Loucy (cell line): ENCODE measurements around the gene AFF4.

ENCODE experiments used
- H2AFZ ChIP-seq: fragments of 200-600 bp; sonication (generic); 2 replicates; pipeline ENCODE4 v1.6.0; 2016; ENCODE audit warnings: antibody characterized with exemption, mild to moderate bottlenecking, low read length, moderate library complexity
- H3F3A ChIP-seq: fragments of 200-600 bp; 2 replicates; pipeline ENCODE4 v1.6.0; 2016; ENCODE audit warnings: antibody characterized with exemption, low read depth, mild to moderate bottlenecking
- H3K27me3 ChIP-seq: fragments of 200-600 bp; sonication (generic); 2 replicates; pipeline ENCODE4 v1.6.1; 2014; ENCODE audit warnings: low read length, mild to moderate bottlenecking; ENCODE audit not compliant: insufficient read depth, poor library complexity, severe bottlenecking
- H3K36me3 ChIP-seq: fragments of 200-600 bp; sonication (generic); 2 replicates; pipeline ENCODE4 v1.6.1; 2016; ENCODE audit warnings: low read length; ENCODE audit not compliant: insufficient read depth
- H3K4me1 ChIP-seq: fragments of 200-600 bp; sonication (generic); 2 replicates; pipeline ENCODE4 v1.5.1; 2014; ENCODE audit warnings: low read length, mild to moderate bottlenecking; ENCODE audit not compliant: insufficient read depth, poor library complexity, severe bottlenecking
- H3K4me2 ChIP-seq: fragments of 200-600 bp; sonication (generic); 2 replicates; pipeline ENCODE4 v1.6.0; 2014; ENCODE audit warnings: antibody characterized with exemption, low read length, low read depth, mild to moderate bottlenecking; ENCODE audit not compliant: poor library complexity, severe bottlenecking
- H3K4me3 ChIP-seq: fragments of 200-600 bp; sonication (generic); 2 replicates; pipeline ENCODE4 v1.5.1; 2014; ENCODE audit warnings: low read length, mild to moderate bottlenecking, mixed read lengths; ENCODE audit not compliant: poor library complexity, severe bottlenecking
- H3K79me2 ChIP-seq: fragments of 200-600 bp; sonication (generic); 2 replicates; pipeline ENCODE4 v1.6.1; 2014; ENCODE audit warnings: low read length; ENCODE audit not compliant: insufficient read depth
- H3K9ac ChIP-seq: fragments of 200-600 bp; sonication (generic); 2 replicates; pipeline ENCODE4 v1.6.0; 2014; ENCODE audit warnings: mild to moderate bottlenecking, low read depth, low read length, moderate library complexity; ENCODE audit not compliant: poor library complexity, severe bottlenecking
- H3K9me2 ChIP-seq: fragments of 200-600 bp; sonication (generic); replicated peaks from 2 replicates; pipeline ENCODE4 v1.6.1; 2016; ENCODE audit warnings: low read depth, low read length, mixed read lengths
- H3K9me3 ChIP-seq: fragments of 200-600 bp; sonication (generic); 2 replicates; pipeline ENCODE4 v1.6.1; 2014; ENCODE audit warnings: mild to moderate bottlenecking, antibody characterized with exemption, low read length, low read depth; ENCODE audit not compliant: insufficient read depth
- H4K20me1 ChIP-seq: fragments of 200-600 bp; sonication (generic); 2 replicates; pipeline ENCODE4 v1.6.0; 2014; ENCODE audit warnings: antibody characterized with exemption, low read length, mild to moderate bottlenecking; ENCODE audit not compliant: insufficient read depth, poor library complexity, severe bottlenecking
- CTCF ChIP-seq: fragments of 200-600 bp; sonication (generic); conservative IDR thresholded peaks from 2 replicates; pipeline ENCODE4 v1.5.1; 2014; ENCODE audit warnings: mild to moderate bottlenecking, antibody characterized with exemption, low read length
- EZH2phosphoT487 ChIP-seq: fragments of 200-600 bp; IDR thresholded peaks from 2 replicates; pipeline ENCODE4 v1.6.1; 2018; ENCODE audit warnings: antibody characterized with exemption, mild to moderate bottlenecking, moderate library complexity, borderline replicate concordance

The AFF4 gene

GRCh38 chr5:132832612-132833011 is 130.8 kb downstream of the AFF4 start:
- H3K9ac ChIP-seq, result no peak overlapping the region
- H3K9me2 ChIP-seq, result no peaks in the 10 kb centered on the region
- no peaks in the 10 kb centered on the region for H4K20me1 ChIP-seq
- H3K79me2 ChIP-seq, result no peaks in the 10 kb centered on the region
- no peaks in the 10 kb centered on the region for H3K36me3 ChIP-seq
- H3K4me1 ChIP-seq, result no peaks in the 10 kb centered on the region
- H3K9me3 ChIP-seq, result no peaks in the 10 kb centered on the region
- no peak overlapping the region for H3K4me3 ChIP-seq
- no peak overlapping the region for H2AFZ ChIP-seq
- no peaks in the 10 kb centered on the region for H3F3A ChIP-seq
- no peaks in the 10 kb centered on the region for H3K27me3 ChIP-seq
- no peak overlapping the region for H3K4me2 ChIP-seq
- TF ChIP-seq CTCF (no peak), EZH2phosphoT487 (no peak)

- no peak overlapping the region for H3K4me3 ChIP-seq
- H3K4me1 ChIP-seq, result no peaks in the 10 kb centered on the region
- TF ChIP-seq CTCF, result no peak
- TF ChIP-seq EZH2phosphoT487, result no peak
- H3K9ac ChIP-seq, result no peak overlapping the region
- H2AFZ ChIP-seq, result no peak overlapping the region
- H3K9me2 ChIP-seq, result no peaks in the 10 kb centered on the region
- H3K27me3 ChIP-seq, result no peaks in the 10 kb centered on the region
- no peaks in the 10 kb centered on the region for H3K9me3 ChIP-seq
- H4K20me1 ChIP-seq, result no peaks in the 10 kb centered on the region
- H3K36me3 ChIP-seq, result no peaks in the 10 kb centered on the region
- H3F3A ChIP-seq, result no peaks in the 10 kb centered on the region
- H3K4me2 ChIP-seq, result no peak overlapping the region
- H3K79me2 ChIP-seq, result no peaks in the 10 kb centered on the region
These were observed 132.2 kb downstream of the AFF4 start for GRCh38 chr5:132831095-132831860.

- no peaks in the 10 kb centered on the region for H3K36me3 ChIP-seq
- TF ChIP-seq CTCF, result no peak
- no peak for TF ChIP-seq EZH2phosphoT487
- H3K4me3 ChIP-seq, result peak within 1 kb of the TSS; percentile 74
- H3K9me3 ChIP-seq, result no peaks in the 10 kb centered on the region
- H2AFZ ChIP-seq, result peak within 1 kb of the TSS; percentile 67; the same call in 1 of the 2 replicates
- H3K9ac ChIP-seq, result peak within 1 kb of the TSS; percentile 50
- H3K27me3 ChIP-seq, result no peaks in the 10 kb centered on the region
- no peaks in the 10 kb centered on the region for H3K9me2 ChIP-seq
- no peaks in the 10 kb centered on the region for H4K20me1 ChIP-seq
- no peaks in the 10 kb centered on the region for H3K79me2 ChIP-seq
- H3K4me1 ChIP-seq, result no peaks in the 10 kb centered on the region
- H3F3A ChIP-seq, result no peaks in the 10 kb centered on the region
- peak within 1 kb of the TSS; percentile 37 for H3K4me2 ChIP-seq
These were observed 132.9 kb downstream of the AFF4 start, which contains the start of gene SHROOM1 for GRCh38 chr5:132830436-132831094. SHROOM1 (minus strand) TSS chr5:132830647; CDS start chr5:132826140, 4,507 bp downstream.
